HEK293 (cell line): ENCODE results near the gene NEK2.

Experiments used
- TCF7L2 ChIP-seq: IDR thresholded peaks from 2 replicates; pipeline ENCODE4 v1.6.1; 2011; ENCODE audit warnings: low read depth, mild to moderate bottlenecking, inconsistent platforms, low read length, moderate library complexity, borderline replicate concordance
- ZBTB20 ChIP-seq: fragments of 450-650 bp; formaldehyde crosslinking; IDR thresholded peaks from 2 replicates; pipeline ENCODE4 v1.5.1; 2016; ENCODE audit warnings: missing biosample characterization, missing genetic modification characterization
- ZNF146 ChIP-seq: fragments of 450-650 bp; formaldehyde crosslinking; IDR thresholded peaks from 2 replicates; pipeline ENCODE4 v1.5.1; 2016; ENCODE audit warnings: missing biosample characterization, missing genetic modification characterization
- ZNF341 ChIP-seq: fragments of 450-650 bp; formaldehyde crosslinking; IDR thresholded peaks from 2 replicates; pipeline ENCODE4; 2016; ENCODE audit warnings: low read depth, missing biosample characterization, missing genetic modification characterization
- ZNF514 ChIP-seq: fragments of 450-650 bp; formaldehyde crosslinking; IDR thresholded peaks from 2 replicates; pipeline ENCODE4 v1.5.1; 2016; ENCODE audit warnings: missing biosample characterization, missing genetic modification characterization
- ZNF585B ChIP-seq: fragments of 450-650 bp; formaldehyde crosslinking; IDR thresholded peaks from 2 replicates; pipeline ENCODE4 v1.5.1; 2016; ENCODE audit warnings: missing biosample characterization, missing genetic modification characterization
- TF ChIP-seq, protein P1 (sequence below): fragments of 450-650 bp; formaldehyde crosslinking; IDR thresholded peaks from 2 replicates; pipeline ENCODE4 v1.5.1; 2016; ENCODE audit warnings: missing biosample characterization, missing genetic modification characterization
- TF ChIP-seq, protein P2 (sequence below): fragments of 450-650 bp; formaldehyde crosslinking; IDR thresholded peaks from 2 replicates; pipeline ENCODE4 v1.5.1; 2016; ENCODE audit warnings: missing biosample characterization, missing genetic modification characterization
- TF ChIP-seq, protein P3 (sequence below): fragments of 450-650 bp; formaldehyde crosslinking; IDR thresholded peaks from 2 replicates; pipeline ENCODE4 v1.5.1; 2016; ENCODE audit warnings: missing biosample characterization, missing genetic modification characterization
- TF ChIP-seq, protein P4 (sequence below): fragments of 450-650 bp; formaldehyde crosslinking; IDR thresholded peaks from 2 replicates; pipeline ENCODE4 v1.5.1; 2016; ENCODE audit warnings: missing biosample characterization, missing genetic modification characterization

DNA sequence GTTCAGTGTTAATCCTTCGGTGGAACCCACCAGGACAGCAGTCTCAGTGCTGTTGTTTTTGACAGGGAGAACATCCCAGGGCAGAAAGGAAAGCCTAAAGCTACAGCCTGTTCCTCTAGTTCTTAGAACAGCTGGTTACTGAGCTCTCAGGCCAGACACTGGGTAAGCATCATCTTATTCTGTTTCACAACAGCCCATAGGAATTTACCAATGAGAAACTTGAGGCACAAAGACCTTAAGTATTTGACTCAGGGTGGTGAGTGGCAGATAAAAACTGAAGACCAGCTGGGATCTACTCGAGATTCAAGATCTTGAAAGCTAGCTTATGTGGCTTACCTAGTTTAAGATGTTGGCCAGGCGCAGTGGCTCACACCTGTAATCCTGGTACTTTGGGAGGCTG is 9.4 kb upstream of the NEK2 start:
- TF ChIP-seq ZNF341 (no peak), TCF7L2 (no peak), ZNF514 (tag by site-specific recombination) (no peak), ZNF585B (tag by site-specific recombination) (no peak), ZBTB20 (tag by site-specific recombination) (no peak), ZNF146 (tag by site-specific recombination) (no peak)
- TF ChIP-seq, protein P1, sequence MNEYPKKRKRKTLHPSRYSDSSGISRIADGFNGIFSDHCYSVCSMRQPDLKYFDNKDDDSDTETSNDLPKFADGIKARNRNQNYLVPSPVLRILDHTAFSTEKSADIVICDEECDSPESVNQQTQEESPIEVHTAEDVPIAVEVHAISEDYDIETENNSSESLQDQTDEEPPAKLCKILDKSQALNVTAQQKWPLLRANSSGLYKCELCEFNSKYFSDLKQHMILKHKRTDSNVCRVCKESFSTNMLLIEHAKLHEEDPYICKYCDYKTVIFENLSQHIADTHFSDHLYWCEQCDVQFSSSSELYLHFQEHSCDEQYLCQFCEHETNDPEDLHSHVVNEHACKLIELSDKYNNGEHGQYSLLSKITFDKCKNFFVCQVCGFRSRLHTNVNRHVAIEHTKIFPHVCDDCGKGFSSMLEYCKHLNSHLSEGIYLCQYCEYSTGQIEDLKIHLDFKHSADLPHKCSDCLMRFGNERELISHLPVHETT = no peak
- TF ChIP-seq, protein P2, sequence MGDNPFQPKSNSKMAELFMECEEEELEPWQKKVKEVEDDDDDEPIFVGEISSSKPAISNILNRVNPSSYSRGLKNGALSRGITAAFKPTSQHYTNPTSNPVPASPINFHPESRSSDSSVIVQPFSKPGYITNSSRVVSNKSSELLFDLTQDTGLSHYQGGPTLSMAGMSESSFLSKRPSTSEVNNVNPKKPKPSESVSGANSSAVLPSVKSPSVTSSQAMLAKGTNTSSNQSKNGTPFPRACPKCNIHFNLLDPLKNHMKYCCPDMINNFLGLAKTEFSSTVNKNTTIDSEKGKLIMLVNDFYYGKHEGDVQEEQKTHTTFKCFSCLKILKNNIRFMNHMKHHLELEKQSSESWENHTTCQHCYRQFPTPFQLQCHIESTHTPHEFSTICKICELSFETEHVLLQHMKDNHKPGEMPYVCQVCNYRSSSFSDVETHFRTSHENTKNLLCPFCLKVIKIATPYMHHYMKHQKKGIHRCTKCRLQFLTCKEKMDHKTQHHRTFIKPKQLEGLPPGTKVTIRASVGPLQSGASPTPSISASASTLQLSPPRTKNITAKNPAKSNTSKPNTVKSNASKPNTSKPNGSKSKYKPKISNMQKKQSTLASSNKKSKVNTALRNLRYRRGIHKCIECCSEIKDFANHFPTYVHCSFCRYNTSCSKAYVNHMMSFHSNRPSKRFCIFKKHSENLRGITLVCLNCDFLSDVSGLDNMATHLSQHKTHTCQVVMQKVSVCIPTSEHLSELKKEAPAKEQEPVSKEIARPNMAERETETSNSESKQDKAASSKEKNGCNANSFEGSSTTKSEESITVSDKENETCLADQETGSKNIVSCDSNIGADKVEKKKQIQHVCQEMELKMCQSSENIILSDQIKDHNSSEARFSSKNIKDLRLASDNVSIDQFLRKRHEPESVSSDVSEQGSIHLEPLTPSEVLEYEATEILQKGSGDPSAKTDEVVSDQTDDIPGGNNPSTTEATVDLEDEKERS = no peak
- TF ChIP-seq, protein P3, sequence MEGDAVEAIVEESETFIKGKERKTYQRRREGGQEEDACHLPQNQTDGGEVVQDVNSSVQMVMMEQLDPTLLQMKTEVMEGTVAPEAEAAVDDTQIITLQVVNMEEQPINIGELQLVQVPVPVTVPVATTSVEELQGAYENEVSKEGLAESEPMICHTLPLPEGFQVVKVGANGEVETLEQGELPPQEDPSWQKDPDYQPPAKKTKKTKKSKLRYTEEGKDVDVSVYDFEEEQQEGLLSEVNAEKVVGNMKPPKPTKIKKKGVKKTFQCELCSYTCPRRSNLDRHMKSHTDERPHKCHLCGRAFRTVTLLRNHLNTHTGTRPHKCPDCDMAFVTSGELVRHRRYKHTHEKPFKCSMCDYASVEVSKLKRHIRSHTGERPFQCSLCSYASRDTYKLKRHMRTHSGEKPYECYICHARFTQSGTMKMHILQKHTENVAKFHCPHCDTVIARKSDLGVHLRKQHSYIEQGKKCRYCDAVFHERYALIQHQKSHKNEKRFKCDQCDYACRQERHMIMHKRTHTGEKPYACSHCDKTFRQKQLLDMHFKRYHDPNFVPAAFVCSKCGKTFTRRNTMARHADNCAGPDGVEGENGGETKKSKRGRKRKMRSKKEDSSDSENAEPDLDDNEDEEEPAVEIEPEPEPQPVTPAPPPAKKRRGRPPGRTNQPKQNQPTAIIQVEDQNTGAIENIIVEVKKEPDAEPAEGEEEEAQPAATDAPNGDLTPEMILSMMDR (tag by site-specific recombination) = no peak
- TF ChIP-seq, protein P4, sequence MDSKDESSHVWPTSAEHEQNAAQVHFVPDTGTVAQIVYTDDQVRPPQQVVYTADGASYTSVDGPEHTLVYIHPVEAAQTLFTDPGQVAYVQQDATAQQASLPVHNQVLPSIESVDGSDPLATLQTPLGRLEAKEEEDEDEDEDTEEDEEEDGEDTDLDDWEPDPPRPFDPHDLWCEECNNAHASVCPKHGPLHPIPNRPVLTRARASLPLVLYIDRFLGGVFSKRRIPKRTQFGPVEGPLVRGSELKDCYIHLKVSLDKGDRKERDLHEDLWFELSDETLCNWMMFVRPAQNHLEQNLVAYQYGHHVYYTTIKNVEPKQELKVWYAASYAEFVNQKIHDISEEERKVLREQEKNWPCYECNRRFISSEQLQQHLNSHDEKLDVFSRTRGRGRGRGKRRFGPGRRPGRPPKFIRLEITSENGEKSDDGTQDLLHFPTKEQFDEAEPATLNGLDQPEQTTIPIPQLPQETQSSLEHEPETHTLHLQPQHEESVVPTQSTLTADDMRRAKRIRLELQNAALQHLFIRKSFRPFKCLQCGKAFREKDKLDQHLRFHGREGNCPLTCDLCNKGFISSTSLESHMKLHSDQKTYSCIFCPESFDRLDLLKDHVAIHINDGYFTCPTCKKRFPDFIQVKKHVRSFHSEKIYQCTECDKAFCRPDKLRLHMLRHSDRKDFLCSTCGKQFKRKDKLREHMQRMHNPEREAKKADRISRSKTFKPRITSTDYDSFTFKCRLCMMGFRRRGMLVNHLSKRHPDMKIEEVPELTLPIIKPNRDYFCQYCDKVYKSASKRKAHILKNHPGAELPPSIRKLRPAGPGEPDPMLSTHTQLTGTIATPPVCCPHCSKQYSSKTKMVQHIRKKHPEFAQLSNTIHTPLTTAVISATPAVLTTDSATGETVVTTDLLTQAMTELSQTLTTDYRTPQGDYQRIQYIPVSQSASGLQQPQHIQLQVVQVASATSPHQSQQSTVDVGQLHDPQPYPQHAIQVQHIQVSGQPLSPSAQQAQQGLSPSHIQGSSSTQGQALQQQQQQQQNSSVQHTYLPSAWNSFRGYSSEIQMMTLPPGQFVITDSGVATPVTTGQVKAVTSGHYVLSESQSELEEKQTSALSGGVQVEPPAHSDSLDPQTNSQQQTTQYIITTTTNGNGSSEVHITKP (tag by site-specific recombination) = no peak
